ENCODE results near the gene LMF1. TPM values are rescaled to one million over a fixed set of nuclear protein-coding genes. Genes with fewer than 3 reads are reported as not detected.
"Not testable (repeated sequence)": the region's sequence is repeated elsewhere in the genome, so short reads cannot be mapped to it uniquely, and the experiment has no call there.

LMF1 gene
- total RNA-seq, 1 donor from 2014 or later, result 36.1 TPM

GRCh38 chr16:963913-964312 is 6.9 kb downstream of the LMF1 start:
- Mint-ChIP-seq H3K4me3 (no peak overlapping the region), H3K27ac (no peak overlapping the region), H3K9me3 (no peaks in the 10 kb centered on the region), H3K4me1 (peaks cover 12% of the 10 kb centered on the region), H3K36me3 (ENCODE audit: low read depth) (peaks cover 41% of the 10 kb centered on the region), H3K27me3 (no peaks in the 10 kb centered on the region)
- no peak for ATAC-seq (ENCODE audit: low read depth)
- ChIA-PET CTCF (no interaction called here), POLR2A (interaction anchor here (1.2 kb wide), 1 partner anchor 248 kb away, joined by 4 read pairs; no protein-coding TSS in a partner anchor)
- no peak for DNase-seq
- intact Hi-C loops (cut with micrococcal nuclease), result no loop called here
- TF ChIP-seq CTCF (IDR thresholded peaks at IDR 0.05), result no peak

- H3K27me3 Mint-ChIP-seq, result no peaks in the 10 kb centered on the region
- DNase-seq (no peak), ATAC-seq (ENCODE audit: low read depth) (no peak)
- H3K9me3 Mint-ChIP-seq, result no peaks in the 10 kb centered on the region
- intact Hi-C loops (cut with micrococcal nuclease), result no loop called here
- ChIA-PET CTCF (no interaction called here), POLR2A (no interaction called here)
- no peak overlapping the region for H3K27ac Mint-ChIP-seq
- H3K4me3 Mint-ChIP-seq, result no peak overlapping the region
- peaks cover 34% of the 10 kb centered on the region for H3K36me3 Mint-ChIP-seq (ENCODE audit: low read depth)
- H3K4me1 Mint-ChIP-seq, result peaks cover 6% of the 10 kb centered on the region
- TF ChIP-seq CTCF (IDR thresholded peaks at IDR 0.05), result no peak
These were observed 7.6 kb downstream of the LMF1 start for GRCh38 chr16:962901-963814.

- Mint-ChIP-seq H3K9me3 (no peaks in the 10 kb centered on the region), H3K4me3 (no peak overlapping the region), H3K36me3 (ENCODE audit: low read depth) (peaks cover 28% of the 10 kb centered on the region), H3K4me1 (peaks cover 5% of the 10 kb centered on the region), H3K27ac (no peak overlapping the region), H3K27me3 (no peaks in the 10 kb centered on the region)
- ChIA-PET POLR2A (no interaction called here), CTCF (no interaction called here)
- ATAC-seq (ENCODE audit: low read depth) (no peak), DNase-seq (no peak)
- no peak for TF ChIP-seq CTCF (IDR thresholded peaks at IDR 0.05)
- intact Hi-C loops (cut with micrococcal nuclease), result no loop called here
These were observed 8.4 kb downstream of the LMF1 start for GRCh38 chr16:962366-962765.

- CTCF ChIA-PET, result no interaction called here
- H3K4me3 Mint-ChIP-seq, result no peak overlapping the region
- no peaks in the 10 kb centered on the region for H3K27me3 Mint-ChIP-seq
- peaks cover 12% of the 10 kb centered on the region for H3K36me3 Mint-ChIP-seq (ENCODE audit: low read depth)
- H3K9me3 Mint-ChIP-seq, result no peaks in the 10 kb centered on the region
- ATAC-seq (ENCODE audit: low read depth) (no peak), DNase-seq (no peak)
- no peak for TF ChIP-seq CTCF (IDR thresholded peaks at IDR 0.05)
- H3K27ac Mint-ChIP-seq, result no peak overlapping the region
- H3K4me1 Mint-ChIP-seq, result peaks cover 5% of the 10 kb centered on the region
- intact Hi-C loops (cut with micrococcal nuclease), result no loop called here
- POLR2A ChIA-PET, result no interaction called here
These were observed 11.3 kb downstream of the LMF1 start for GRCh38 chr16:959232-960040.

GRCh38 chr16:955766-956165 is 15.0 kb downstream of the LMF1 start:
- H3K36me3 Mint-ChIP-seq (ENCODE audit: low read depth), result peaks cover 26% of the 10 kb centered on the region
- DNase-seq; H3K9me3 Mint-ChIP-seq; H3K27me3 Mint-ChIP-seq; ATAC-seq (ENCODE audit: low read depth); CTCF ChIA-PET; POLR2A ChIA-PET; H3K4me3 Mint-ChIP-seq; H3K4me1 Mint-ChIP-seq; H3K27ac Mint-ChIP-seq; intact Hi-C loops (cut with micrococcal nuclease): not testable (repeated sequence)

- ATAC-seq (ENCODE audit: low read depth); H3K4me1 Mint-ChIP-seq; H3K27ac Mint-ChIP-seq; DNase-seq; H3K27me3 Mint-ChIP-seq; H3K9me3 Mint-ChIP-seq; intact Hi-C loops (cut with micrococcal nuclease); CTCF ChIA-PET; H3K4me3 Mint-ChIP-seq; POLR2A ChIA-PET: not testable (repeated sequence)
- peaks cover 26% of the 10 kb centered on the region for H3K36me3 Mint-ChIP-seq (ENCODE audit: low read depth)
These were observed 17.0 kb downstream of the LMF1 start for GRCh38 chr16:953818-954217.
